CD4-positive, alpha-beta T cell treated with Interleukin-2 at 100 ng/mL for 4 hours (primary cell): ENCODE results near the gene MYL10.
"Not testable (repeated sequence)": the region's sequence is repeated elsewhere in the genome, so short reads cannot be mapped to it uniquely, and the experiment has no call there.

Experiments
- DNase-seq: peaks from one replicate; pipeline ENCODE4 v3.0.0-alpha.2; 2020; ENCODE audit warnings: low spot score

Gene MYL10

DNA sequence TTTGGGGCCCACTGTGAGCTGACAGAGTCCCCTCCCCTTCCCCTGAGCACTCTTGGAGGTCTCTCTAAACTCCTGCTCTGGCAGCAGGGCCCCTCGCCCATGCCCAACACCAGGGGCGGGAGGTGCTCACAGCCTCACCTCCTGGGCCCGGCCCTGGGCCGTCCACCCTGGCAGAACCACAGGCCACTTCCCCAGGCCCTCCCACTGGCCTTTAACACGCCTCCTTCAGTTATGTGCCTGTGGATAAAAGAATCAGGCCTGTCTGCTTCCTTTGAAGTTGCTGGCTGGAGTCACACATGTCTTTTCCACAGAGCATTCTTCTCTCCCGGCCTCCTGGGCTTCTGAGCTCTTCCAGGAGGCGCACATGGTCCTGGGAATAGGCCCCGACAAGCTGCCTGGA, 10.2 kb downstream of the MYL10 start:
- no peak for DNase-seq

DNA sequence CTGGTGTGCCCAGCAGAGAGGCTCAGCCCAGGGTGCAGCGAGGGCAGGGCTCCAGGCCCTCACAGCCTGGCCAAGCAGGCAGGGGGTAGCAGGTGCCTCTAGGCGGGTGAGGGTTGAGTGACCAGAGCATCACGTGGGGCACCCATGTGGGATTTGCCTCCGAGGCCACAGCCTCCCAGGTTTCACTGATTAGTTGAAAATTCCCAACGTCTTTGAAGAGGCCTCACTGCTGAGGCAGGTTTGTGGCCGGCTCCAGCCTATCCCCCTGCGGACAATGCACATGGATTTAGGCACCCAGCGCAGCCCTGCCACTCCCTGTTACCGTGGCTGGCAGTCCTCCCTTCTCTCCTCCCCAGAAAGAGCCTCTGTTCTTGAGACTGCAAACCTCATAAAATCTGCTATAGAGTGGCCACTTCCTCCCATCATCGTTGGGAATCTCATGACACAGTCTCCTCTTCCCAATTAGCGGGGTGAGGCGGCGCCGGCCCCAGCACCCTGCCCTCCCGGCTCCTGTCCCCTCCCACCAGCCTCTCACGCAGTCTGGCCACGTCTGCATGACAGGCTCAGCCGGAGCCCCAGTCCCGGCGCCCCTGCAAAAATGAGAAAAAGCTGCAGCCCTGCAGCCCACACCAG, 10.8 kb downstream of the MYL10 start:
- no peak for DNase-seq

DNA sequence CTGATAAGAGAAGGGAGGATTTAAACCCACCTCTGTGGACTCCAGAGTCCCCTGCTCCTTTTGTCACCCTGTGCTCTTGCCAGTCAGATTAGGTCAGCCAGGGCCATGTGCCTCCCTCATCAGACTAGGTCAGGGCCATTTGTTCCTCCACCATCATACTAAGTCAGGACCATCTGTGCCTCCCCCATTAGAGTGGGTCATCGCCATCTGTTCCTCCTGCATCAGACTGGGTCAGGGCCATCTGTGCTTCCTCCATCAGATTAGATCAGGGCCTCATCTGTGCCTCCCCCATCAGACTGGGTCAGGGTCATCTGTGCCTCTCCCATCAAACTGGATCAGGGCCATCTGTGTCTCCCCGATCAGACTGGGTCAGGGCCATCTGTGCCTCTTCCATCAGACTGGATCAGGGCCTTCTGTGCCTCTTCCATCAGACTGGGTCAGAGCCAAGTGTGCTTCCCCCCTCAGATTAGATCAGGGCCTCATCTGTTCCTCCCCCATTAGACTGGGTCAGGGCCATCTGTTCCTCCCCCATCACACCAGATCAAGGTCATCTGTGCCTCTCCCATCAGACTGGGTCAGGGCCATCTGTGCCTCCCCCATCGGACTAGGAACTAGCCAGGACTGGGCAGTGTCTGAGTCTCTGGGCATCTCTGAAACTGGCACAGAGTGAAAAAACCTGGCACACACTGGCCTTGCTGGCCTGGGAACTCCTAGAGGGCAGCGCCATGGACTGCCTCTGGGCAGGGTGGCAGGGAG, 11.5 kb downstream of the MYL10 start:
- no peak for DNase-seq

- DNase-seq = no peak
Observed at GRCh38 chr7:101615446-101615845, 13.7 kb downstream of the MYL10 start.

DNA sequence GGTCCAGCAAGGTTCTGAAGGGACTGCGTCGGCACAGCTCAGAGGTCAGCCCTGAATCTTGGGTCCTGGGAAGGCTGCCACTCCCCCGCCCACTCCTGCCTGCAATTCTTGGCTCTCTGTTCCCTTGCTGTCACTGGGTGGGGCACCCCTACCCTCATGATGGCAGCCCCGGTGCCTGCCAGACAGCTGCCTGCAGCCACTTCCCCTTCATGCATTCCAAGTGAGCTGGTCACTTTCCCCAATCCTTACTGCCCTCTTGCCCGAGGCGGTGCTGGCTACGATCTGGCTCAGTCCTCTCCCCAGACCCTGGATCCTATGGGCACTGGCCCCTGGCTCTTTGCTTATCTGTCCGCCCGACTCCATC, 14.2 kb downstream of the MYL10 start:
- DNase-seq = no peak

DNA sequence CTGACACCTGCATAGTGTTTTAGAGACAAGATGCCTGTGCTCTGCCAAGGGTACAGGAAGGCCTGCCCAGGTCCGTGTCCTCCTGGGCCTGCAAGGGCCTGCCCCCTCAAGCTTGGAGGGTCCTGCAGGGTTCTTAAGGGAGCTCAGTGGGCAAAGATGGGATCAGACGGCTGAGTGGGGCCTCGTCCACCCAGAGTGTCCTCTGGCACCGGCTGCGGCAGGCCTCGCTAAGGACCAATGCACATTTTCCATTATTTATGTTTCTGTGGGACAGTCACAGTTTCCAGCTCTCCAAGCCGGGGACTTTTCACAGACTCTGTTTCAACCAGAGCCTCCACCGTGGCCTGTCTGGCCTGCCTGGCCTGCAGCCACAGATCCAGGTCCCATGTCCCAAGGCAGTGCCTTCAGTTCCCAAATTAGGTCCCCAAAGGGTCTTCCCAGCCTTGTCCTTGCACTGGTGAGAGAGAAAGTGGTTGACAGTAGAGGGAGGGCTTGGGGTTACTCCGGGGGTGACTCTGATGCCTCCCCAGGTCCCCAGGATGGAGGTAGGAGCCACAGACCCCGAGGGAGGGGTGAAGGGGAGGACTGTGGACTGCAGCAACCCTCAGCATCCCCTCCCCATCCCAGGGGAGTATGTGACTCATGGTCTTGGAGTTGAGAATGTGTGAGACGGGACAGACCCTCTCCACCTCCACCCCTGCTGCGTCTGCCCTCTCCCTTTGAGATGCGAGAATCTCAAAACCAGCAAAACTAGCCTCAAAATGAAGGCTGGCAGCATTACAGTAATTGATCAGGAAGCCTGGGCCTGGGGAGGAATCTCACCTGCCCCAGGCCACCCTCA, 14.8 kb downstream of the MYL10 start:
- DNase-seq = no peak

DNA sequence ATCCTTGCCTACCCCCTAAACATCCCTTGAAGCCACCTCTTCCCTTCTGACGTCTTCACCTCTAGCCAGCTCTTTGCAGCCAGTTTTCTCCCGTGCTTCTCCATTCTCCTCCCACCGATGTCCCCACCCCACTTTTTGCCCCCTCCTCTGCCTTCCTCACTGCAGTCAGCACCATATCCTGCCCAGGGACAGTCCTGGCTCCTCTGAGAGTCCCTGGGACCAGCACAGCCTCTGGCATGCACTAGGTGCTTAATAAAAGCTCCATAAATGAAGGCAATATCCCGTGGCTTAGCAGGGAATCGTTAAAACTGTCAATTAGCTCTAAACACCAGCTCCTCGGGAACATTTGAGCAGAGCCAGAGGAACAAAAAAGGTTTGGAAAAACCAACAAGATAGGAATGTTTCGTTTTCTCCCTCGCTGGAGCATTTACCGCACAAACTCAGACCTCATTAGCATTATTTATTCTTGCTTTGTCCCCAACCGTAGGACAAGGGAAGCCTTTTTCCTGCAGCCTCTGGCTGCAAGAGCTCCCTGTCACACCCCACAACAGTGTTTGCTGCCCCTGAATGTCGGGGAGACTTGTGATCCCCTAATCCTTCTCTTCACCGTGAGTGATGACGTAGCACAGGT, 16.1 kb downstream of the MYL10 start:
- DNase-seq = no peak

- no peak for DNase-seq
Observed at GRCh38 chr7:101608772-101609713, 20.1 kb downstream of the MYL10 start.

- no peak for DNase-seq
Observed at GRCh38 chr7:101606498-101606923, 22.6 kb downstream of the MYL10 start.

DNA sequence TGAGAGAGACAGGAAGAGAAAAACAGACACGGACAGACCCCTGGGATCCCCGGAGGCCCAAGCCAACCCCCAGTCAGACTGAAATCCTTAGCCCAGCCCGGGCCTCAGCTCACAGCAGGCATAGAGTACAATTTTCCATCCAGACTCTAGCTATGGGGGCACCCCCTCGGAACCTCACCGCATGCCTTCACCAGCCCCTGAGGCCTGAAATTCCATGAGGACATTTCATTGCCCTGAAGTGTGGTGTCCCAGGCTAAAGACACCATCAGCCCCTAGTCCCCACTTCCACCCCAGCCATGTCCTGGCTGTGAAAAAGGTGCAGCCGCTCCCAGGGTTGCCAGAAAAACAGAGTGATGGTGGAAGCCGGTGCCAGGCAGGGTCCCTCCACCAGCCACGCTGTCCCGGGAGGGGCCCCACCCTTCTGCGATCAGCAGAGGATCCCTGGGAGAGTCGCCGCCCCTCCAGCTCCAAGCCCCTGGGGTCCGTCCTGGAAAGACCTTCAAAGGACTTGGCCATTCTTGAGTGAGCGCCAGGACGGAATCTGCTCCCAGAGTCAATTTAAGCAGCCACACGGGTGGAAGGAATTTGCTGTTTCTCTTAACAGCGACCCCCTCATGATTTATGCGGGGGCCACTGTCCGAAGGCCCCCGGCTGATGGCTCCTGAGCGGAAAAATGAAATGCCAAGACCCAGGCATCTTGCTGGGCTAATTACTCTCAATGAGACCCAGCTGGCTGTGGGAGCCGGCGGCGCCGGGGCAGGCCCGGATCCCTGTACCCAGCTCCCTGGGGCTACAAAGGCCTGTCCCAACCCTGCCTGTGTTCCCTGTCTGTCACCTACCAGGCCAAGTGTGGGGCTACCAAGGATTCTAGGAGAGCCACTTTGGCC, 23.2 kb downstream of the MYL10 start:
- no peak for DNase-seq

GRCh38 chr7:101604934-101605332, 24.2 kb downstream of the MYL10 start:
- not testable (repeated sequence) for DNase-seq

DNA sequence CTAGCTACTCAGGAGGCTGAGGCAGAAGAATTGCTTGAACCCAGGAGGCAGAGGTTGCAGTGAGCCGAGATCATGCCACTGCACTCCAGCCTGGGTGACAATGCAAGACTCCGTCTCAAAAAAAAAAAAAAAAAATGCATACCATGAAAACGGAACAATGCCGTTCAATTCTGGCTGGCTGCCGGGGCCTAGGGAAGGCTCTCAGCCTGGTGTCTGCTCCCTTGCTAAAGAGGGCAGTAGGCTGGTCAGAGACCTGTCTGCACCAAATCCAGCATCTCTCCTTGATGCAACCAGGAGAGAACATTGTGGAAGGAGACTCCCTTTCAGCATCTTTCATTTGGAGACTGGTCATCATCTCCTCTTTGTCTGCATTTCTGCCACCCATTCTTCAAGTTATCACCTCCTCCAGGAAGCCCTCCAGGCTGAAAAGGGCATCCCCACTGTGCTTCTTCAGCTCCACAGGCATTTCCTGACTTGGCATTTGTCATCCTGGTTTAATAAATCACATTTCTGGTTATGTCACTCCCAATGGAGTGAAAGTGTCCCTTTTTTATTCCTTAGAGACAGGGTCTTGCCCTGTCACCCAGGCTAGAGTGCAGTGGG, 24.7 kb downstream of the MYL10 start:
- no peak for DNase-seq

GRCh38 chr7:101602484-101603241, 26.4 kb downstream of the MYL10 start:
- peak; percentile 59 for DNase-seq

DNA sequence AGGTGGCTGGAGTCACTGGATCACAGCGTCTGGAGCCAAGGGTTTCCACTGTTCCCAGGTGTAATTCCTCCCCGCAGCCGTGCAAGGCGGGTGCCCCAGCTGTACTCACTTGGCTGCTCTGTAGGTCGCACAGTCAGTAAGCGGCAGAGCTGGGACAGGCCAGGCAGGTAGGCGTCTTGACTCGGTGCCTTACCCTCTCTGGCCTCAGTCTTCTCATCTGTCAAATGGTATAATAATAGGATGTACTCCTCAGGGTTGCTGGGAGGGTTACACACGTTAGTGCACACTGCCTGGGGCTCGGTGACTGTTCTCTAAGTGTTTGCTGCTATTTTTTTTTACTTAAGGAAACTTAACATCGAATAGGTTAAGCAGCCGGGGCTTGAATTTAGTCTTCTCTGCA, 27.0 kb downstream of the MYL10 start:
- DNase-seq = no peak

GRCh38 chr7:101599787-101600186, 29.3 kb downstream of the MYL10 start:
- DNase-seq = no peak

DNA sequence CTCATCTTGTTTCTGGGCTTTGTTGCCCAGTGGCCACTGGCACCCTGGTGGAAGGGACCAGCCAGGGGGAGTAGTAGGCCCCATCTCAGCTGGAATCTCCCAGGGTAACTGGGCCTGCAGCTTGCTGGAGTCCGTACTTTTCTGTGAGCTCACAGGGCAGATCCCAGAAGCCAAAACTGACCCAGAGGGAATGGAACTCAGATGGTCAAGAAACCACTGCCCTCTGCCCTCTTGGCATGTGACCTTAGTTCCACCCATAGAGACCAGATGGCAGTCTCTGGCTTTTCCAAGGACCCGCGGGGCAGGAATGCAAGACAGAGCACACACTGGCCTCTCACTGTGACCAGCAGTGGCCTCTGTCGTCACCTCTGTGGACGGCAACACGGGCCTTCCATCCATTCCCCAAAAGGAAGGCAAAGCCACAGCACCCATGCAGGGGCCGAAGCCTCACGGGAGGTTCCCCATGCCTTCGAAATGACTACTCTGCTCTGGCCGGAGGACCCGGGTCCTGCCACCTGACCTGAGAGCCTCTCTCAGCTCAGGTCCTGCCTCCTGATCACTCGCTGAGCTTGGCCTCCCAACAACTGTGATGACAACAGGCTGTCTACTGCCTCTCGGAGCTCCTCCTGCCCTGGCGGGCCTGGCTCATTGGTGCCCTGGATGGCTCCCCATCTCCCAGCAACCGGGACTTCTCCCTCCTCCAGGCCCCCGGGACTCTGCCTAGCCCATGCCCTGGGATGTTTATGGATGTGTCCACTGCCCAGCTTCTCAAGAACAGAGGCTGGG, 29.9 kb downstream of the MYL10 start:
- DNase-seq = no peak

DNA sequence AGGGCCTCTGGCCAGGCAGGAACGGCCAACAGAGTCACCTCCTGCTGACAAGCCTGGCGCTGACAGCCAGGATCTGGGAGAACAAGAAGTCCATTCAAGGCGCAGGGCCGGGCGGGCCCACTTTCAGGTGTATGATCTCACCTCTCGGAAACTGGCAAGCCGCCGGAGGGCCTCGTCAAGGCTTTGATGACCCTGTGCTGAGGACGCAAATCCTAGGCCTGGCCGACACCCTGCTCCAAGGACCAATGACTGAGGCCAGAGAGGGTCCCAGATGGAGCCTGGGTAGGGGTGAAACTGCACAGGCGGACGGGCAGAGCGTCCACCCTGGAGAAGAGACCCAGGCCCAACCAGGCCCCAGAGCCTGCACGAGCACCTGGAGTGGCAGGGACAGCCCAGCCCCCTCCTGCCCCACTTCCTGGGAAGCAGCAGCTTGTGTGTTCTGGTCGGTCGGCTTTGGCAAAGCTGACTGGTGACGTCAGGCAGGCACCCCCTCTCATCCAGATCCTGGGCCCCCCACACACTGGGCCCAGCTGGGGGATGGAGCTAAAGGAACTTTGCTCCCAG, 30.6 kb downstream of the MYL10 start:
- no peak for DNase-seq

DNA sequence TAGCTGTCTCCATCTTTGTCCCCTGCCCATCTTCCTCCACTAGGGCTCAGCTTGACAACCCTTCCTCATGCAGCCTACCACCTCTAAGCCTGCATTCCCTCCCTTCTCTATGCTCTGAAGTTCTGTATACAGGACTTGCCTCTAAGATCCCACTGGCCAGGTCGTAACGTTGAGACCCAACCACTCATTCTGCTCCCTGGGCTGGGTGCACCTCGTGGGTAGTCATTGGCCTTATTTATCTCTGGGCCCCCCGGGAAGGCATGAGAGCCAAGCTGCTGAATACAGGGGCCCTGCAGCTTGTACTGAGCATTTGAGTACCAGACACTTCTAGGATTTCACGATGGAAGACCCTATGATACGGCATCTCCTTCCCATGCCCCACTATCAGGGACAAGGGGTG, 31.2 kb downstream of the MYL10 start:
- DNase-seq = no peak
